HG03460 (cell line): Measurements from ENCODE around the gene SMIM28.
"Not testable (repeated sequence)": the region's sequence is repeated elsewhere in the genome, so short reads cannot be mapped to it uniquely, and the experiment has no call there.

Experiments
- ATAC-seq: cut with Tn5 transposase; IDR thresholded peaks from one replicate; pipeline ENCODE4 v1.9.1; 2021; ENCODE audit not compliant: unreplicated experiment

SMIM28 gene

DNA sequence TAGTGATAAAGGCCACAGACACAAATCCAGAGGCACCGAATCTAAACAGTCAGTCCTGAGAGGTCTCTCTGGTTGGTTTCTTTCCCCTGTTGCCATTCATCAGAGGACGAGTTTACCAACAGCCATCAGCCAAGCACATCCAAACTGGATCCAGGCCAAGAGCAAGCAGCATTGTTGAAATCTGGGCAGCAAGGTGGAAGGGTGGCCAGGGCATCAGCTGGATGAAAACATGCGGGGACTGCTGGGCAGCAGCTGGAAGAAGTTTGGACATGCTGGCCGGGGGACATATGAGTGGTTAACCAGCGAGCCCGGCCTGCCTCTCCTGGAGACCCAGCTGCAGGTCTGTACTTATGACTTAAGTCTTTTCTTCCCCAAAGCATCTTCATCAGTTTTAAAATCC is at the start of gene SMIM28:
Gene SMIM28 (plus strand): TSS at position 62 of the 400 bp plus-strand sequence. CDS start 168 bp downstream, at position 230.
- ATAC-seq: no peak

- ATAC-seq: no peak
Measured at GRCh38 chr6:138328210-138328609, 49.5 kb upstream of the SMIM28 start.

DNA sequence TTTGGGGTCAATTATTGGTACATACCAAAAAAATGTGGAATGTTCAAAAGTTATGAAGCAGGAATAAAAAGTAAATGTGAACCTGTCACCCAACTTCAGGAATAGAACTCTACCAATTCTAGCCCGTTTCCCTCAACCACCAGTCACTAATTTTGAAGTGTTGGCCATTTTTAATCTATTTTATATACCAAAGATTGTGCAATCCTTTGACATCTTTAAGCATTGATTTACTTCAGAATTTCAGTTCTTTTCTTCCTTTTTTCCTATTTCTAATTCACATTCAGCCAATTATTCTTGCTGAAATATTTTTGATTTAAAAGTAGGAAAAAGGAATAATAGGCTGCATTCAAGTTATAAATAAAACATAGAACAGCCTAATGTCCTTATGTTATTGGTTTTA is 46.9 kb upstream of the SMIM28 start:
- no peak for ATAC-seq

GRCh38 chr6:138331444-138331843 is 46.3 kb upstream of the SMIM28 start:
- ATAC-seq: no peak

- ATAC-seq: no peak
Measured at GRCh38 chr6:138331984-138332383, 45.7 kb upstream of the SMIM28 start.

DNA sequence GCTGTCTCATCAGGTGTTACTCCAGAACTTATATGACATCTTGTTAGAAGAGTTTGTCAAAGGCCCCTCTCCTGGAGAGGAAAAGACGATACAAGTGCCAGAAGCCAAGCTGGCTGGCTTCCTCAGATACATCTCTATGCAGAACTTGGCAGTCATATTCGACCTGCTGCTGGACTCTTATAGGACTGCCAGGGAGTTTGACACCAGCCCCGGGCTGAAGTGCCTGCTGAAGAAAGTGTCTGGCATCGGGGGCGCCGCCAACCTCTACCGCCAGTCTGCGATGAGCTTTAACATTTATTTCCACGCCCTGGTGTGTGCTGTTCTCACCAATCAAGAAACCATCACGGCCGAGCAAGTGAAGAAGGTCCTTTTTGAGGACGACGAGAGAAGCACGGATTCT is 43.7 kb upstream of the SMIM28 start:
- ATAC-seq: no peak

DNA sequence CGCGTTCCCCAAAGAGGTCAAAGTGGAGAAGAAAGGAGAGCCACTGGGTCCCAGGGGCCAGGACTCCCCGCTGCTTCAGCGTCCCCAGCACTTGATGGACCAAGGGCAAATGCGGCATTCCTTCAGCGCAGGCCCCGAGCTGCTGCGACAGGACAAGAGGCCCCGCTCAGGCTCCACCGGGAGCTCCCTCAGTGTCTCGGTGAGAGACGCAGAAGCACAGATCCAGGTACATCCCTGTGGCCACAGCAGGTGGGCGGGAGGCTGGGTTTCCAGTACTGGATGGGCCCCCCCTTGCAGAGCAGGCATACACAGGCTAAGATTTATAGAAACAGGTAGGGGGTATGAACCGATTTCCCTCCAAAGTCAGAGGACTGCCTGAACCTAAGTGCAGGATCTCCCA is 42.7 kb upstream of the SMIM28 start:
- no peak for ATAC-seq

- no peak for ATAC-seq
Measured at GRCh38 chr6:138336221-138336620, 41.5 kb upstream of the SMIM28 start.

- no peak for ATAC-seq
Measured at GRCh38 chr6:138337076-138337475, 40.6 kb upstream of the SMIM28 start.

DNA sequence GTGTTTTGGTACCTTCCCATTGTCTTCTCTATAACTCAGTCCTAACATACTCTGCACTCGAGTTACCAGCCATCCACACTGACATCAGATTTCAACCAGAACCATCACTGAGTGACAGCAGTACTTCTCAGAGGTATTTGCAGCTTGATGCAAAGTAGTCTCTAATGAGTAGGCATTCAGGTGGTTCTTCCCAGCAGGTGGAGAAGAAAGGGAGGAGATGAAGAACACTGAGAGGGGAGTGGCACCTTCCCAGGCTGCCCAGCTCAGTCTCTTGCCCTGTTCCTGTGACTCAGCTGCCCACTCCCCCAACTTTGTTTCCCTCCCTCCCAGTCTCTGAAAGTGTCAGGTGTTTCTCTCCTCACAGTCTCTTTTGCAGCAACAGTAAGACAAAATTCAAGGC is 38.7 kb upstream of the SMIM28 start:
- ATAC-seq: no peak

DNA sequence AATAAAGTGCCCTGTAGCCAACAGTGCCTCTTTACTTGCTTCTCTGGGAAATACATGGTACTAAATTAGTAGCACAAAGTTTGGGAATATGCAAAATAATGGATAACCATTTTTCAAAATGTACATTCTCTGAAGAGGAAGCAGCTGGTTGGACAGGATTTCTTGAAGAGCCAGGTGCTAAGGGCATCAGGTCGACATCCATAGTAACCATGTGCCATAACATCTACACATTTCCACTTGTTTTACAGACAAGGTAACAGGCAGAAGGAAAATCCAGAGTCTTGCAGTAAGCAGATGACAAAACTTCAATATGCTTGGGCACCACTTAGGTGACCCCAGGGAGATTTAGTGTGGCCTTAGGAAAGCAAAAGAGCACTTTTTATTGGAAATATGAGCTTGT is 36.5 kb upstream of the SMIM28 start:
- ATAC-seq: no peak

DNA sequence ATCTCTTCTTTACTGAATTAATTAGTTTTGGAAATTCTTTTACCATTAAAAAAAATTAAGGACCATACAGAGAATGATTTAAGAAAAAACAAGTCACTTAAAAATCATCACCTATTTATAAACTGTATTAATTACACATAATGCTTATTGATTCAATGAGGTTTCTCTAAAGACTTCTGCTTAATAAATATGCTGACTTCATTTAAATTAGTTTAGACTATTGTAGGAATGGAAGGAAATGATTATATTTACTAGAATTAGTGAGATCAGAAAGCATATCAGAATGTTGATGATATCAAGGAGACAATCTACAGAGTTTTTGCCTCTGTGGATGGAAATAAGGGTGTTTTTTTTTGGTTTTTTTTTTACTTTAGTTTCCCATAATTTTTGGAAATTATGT is 34.6 kb upstream of the SMIM28 start:
- no peak for ATAC-seq

DNA sequence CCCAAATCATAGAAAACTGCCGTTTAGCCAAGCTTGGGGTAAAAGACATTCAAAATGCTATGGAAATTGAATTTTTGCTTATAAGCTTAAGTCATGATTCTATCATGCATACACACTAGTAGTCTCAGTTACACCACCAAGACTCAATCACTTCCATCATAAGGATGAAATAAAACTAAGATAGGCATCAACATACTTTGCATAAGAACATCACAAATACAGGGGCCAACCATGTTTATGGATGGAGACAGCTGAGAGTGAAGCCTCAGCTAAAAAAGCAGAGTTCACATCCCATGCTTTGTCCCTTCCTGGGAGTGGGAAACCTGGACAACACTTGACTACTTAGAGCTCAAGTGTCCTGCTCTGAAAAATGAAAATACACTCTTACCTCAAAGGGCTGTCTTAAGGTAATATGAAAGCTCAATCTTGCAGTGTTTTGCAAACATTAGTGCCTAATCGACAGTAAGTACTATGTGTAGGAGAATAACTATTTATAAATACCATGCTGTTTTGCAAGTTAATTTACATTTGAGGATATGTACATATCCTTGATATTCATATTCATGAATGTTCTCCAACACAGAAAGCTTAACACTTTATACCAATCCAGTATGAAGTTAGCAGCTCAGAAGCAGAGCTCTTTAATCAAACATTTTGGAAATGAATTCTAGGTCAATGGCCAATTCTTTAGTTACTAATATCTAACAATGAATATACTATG is 32.0 kb upstream of the SMIM28 start:
- ATAC-seq: no peak

GRCh38 chr6:138346302-138347195 is 31.2 kb upstream of the SMIM28 start:
- ATAC-seq: no peak

GRCh38 chr6:138347864-138348263 is 29.8 kb upstream of the SMIM28 start:
- no peak for ATAC-seq

GRCh38 chr6:138349891-138350290 is 27.8 kb upstream of the SMIM28 start:
- no peak for ATAC-seq

GRCh38 chr6:138357928-138358327 is 19.8 kb upstream of the SMIM28 start:
- no peak for ATAC-seq

- not testable (repeated sequence) for ATAC-seq
Measured at GRCh38 chr6:138368684-138369083, 9.0 kb upstream of the SMIM28 start.

DNA sequence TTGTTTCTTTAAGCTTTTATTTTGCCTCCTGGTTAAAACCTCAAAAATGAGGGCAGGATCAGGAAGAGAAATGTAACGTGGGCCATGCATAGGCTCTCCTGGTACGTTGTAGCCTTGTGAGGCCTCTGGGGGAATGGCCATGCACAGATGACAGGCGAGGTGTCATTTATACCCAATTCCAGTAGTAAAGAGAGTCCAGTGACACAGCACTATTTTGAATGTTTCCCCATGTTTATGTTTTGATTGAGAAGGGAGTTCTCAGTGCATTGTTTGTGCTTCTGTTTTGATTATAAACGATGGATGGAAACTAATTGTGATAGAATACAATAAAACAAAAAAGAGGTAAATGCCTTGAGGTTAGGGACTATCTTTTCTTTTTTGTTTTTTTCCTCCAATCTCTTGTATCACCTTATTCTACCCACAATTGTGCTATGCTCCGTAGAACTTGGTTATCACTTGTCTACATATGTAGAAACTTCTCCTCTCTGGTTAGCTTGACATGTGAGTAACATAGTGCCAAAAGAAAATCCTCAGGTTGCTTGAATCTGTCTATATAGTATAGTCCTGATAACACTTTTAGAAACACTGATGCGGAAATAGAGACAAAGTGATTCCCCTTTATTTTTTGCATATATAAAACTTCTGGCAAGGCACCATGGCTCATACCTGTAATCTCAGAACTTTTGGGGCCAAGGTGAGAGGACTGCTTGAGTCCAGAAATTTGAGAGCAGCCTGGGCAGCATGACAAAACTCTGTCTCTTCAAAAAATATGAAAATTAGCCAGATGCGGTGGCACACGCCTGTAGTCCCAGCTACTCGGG is 6.9 kb upstream of the SMIM28 start:
- no peak for ATAC-seq

GRCh38 chr6:138371452-138371711 is 6.3 kb upstream of the SMIM28 start:
- no peak for ATAC-seq

GRCh38 chr6:138371720-138372119 is 6.0 kb upstream of the SMIM28 start:
- ATAC-seq: no peak
